OCI-LY1 (cell line): Measurements from ENCODE around the gene PAX8.
"Not testable (repeated sequence)": the region's sequence is repeated elsewhere in the genome, so short reads cannot be mapped to it uniquely, and the experiment has no call there.

Experiments used
- H2AFZ ChIP-seq: fragments of 200-600 bp; sonication (generic), shearing (Covaris generic); 2 replicates; pipeline ENCODE4 v1.6.0; 2014; ENCODE audit warnings: antibody characterized with exemption, mild to moderate bottlenecking, low read length
- H3F3A ChIP-seq: fragments of 200-600 bp; sonication (generic), shearing (Covaris generic); 2 replicates; pipeline ENCODE4 v1.6.0; 2014; ENCODE audit warnings: mild to moderate bottlenecking, antibody characterized with exemption, low read length, moderate library complexity; ENCODE audit not compliant: insufficient read depth
- H3K27ac ChIP-seq: fragments of 200-600 bp; sonication (generic); 2 replicates; pipeline ENCODE4 v1.5.1; 2014; ENCODE audit warnings: low read length, mixed run types, mild to moderate bottlenecking, low read depth; ENCODE audit not compliant: poor library complexity, severe bottlenecking
- H3K27me3 ChIP-seq: fragments of 200-600 bp; sonication (generic); 2 replicates; pipeline ENCODE4 v1.6.0; 2014; ENCODE audit warnings: antibody characterized with exemption, mild to moderate bottlenecking, low read length, moderate library complexity; ENCODE audit not compliant: insufficient read depth
- H3K36me3 ChIP-seq: fragments of 200-600 bp; sonication (generic); 2 replicates; pipeline ENCODE4 v1.6.1; 2014; ENCODE audit warnings: mild to moderate bottlenecking, antibody characterized with exemption, low read length, moderate library complexity, mixed read lengths; ENCODE audit not compliant: insufficient read depth
- H3K4me1 ChIP-seq: fragments of 200-600 bp; sonication (generic); 2 replicates; pipeline ENCODE4 v1.5.1; 2014; ENCODE audit warnings: mild to moderate bottlenecking, low read length, moderate library complexity; ENCODE audit not compliant: insufficient read depth, severe bottlenecking
- H3K4me2 ChIP-seq: fragments of 200-600 bp; sonication (generic), shearing (Covaris generic); 2 replicates; pipeline ENCODE4 v1.6.1; 2014; ENCODE audit warnings: low read length
- H3K4me3 ChIP-seq: fragments of 200-600 bp; sonication (generic); 2 replicates; pipeline ENCODE4 v1.5.1; 2014; ENCODE audit warnings: low read length, low read depth, mild to moderate bottlenecking, mixed read lengths; ENCODE audit not compliant: poor library complexity, severe bottlenecking
- H3K79me2 ChIP-seq: fragments of 200-600 bp; shearing (Covaris generic); 2 replicates; pipeline ENCODE4 v1.6.1; 2016; ENCODE audit warnings: mixed run types, low read length, mixed read lengths; ENCODE audit not compliant: insufficient read depth
- H3K9ac ChIP-seq: fragments of 200-600 bp; sonication (generic), shearing (Covaris generic); 2 replicates; pipeline ENCODE4 v1.6.1; 2014; ENCODE audit warnings: mild to moderate bottlenecking, low read length, mixed read lengths
- H3K9me2 ChIP-seq: fragments of 200-600 bp; sonication (generic), shearing (Covaris generic); 2 replicates; pipeline ENCODE4 v1.6.1; 2014; ENCODE audit warnings: low read depth, mild to moderate bottlenecking, low read length, mixed read lengths
- H3K9me3 ChIP-seq: fragments of 200-600 bp; shearing (Covaris generic); 2 replicates; pipeline ENCODE4 v1.6.1; 2014; ENCODE audit warnings: low read length, mixed read lengths
- H4K20me1 ChIP-seq: fragments of 200-600 bp; sonication (generic), shearing (Covaris generic); 2 replicates; pipeline ENCODE4 v1.6.0; 2016; ENCODE audit warnings: mild to moderate bottlenecking, low read length; ENCODE audit not compliant: insufficient read depth
- CTCF ChIP-seq: fragments of 200-600 bp; sonication (generic), shearing (Covaris generic); IDR thresholded peaks from 2 replicates; pipeline ENCODE4 v1.5.1; 2017; ENCODE audit warnings: mild to moderate bottlenecking, antibody characterized with exemption, low read length, moderate library complexity, mixed read lengths
- EZH2 ChIP-seq: fragments of 200-600 bp; sonication (generic), shearing (Covaris generic); IDR thresholded peaks from 2 replicates; pipeline ENCODE4 v1.8.0; 2017; ENCODE audit warnings: borderline replicate concordance, mixed run types, mild to moderate bottlenecking, antibody characterized with exemption, low read length, moderate library complexity, mixed read lengths

PAX8 gene

GRCh38 chr2:113297590-113297989 lies 18.9 kb upstream of the PAX8 start:
- H3K27ac ChIP-seq, H4K20me1 ChIP-seq, H3K27me3 ChIP-seq, H3K4me3 ChIP-seq, H3K36me3 ChIP-seq, H3K79me2 ChIP-seq, H2AFZ ChIP-seq, H3K9ac ChIP-seq, H3K9me3 ChIP-seq, H3K4me1 ChIP-seq, H3K4me2 ChIP-seq, H3K9me2 ChIP-seq, H3F3A ChIP-seq: not testable (repeated sequence)
- TF ChIP-seq CTCF, result peak; percentile 47

GRCh38 chr2:113291191-113291590 lies 12.5 kb upstream of the PAX8 start:
- Histone ChIP-seq H3K79me2 (no peaks in the 10 kb centered on the region), H4K20me1 (no peaks in the 10 kb centered on the region), H3F3A (no peaks in the 10 kb centered on the region), H3K4me3 (no peak overlapping the region), H3K27ac (no peak overlapping the region), H3K9me3 (no peaks in the 10 kb centered on the region), H2AFZ (no peak overlapping the region), H3K9ac (no peak overlapping the region), H3K27me3 (no peaks in the 10 kb centered on the region), H3K36me3 (no peaks in the 10 kb centered on the region), H3K4me2 (no peak overlapping the region), H3K9me2 (no peaks in the 10 kb centered on the region), H3K4me1 (no peaks in the 10 kb centered on the region)
- TF ChIP-seq EZH2, result no peak
- no peak for TF ChIP-seq CTCF

GRCh38 chr2:113288674-113289149 lies 10.0 kb upstream of the PAX8 start:
- H3K4me2 ChIP-seq, H3K4me3 ChIP-seq, H3K79me2 ChIP-seq, H3K9me2 ChIP-seq, H3F3A ChIP-seq, H3K9me3 ChIP-seq, H3K4me1 ChIP-seq, H2AFZ ChIP-seq, H3K27me3 ChIP-seq, H3K27ac ChIP-seq, H3K36me3 ChIP-seq, H3K9ac ChIP-seq, H4K20me1 ChIP-seq: not testable (repeated sequence)

- not testable (repeated sequence) for H3K9ac ChIP-seq, H3K9me2 ChIP-seq, H3K4me1 ChIP-seq, H3K36me3 ChIP-seq, H3K4me3 ChIP-seq, H3K4me2 ChIP-seq, H2AFZ ChIP-seq, H3K27me3 ChIP-seq, H3K9me3 ChIP-seq, H3K27ac ChIP-seq, H3F3A ChIP-seq, H3K79me2 ChIP-seq, H4K20me1 ChIP-seq
Measured at GRCh38 chr2:113288117-113288673, 9.5 kb upstream of the PAX8 start.
